HepG2 (cell line): Measurements from ENCODE around the gene COL9A3. TPM values are rescaled to one million over a fixed set of nuclear protein-coding genes. Genes with fewer than 3 reads are reported as not detected.
A peak's percentile ranks its signal among the peaks of the same experiment; 100 is the strongest.

Experiments
- AGO2 ChIP-seq: fragments of 200-400 bp; formaldehyde crosslinking; optimal IDR thresholded peaks from 2 replicates; pipeline ENCODE3; 2017; ENCODE audit warnings: mild to moderate bottlenecking, low read depth, low read length, moderate library complexity
- HIC2 ChIP-seq: sonication (generic); formaldehyde crosslinking; IDR thresholded peaks from 2 replicates; pipeline ENCODE4 v1.9.0; 2022; ENCODE audit warnings: low read depth, missing genetic modification reagents
- HNRNPL ChIP-seq: fragments of 200-400 bp; formaldehyde crosslinking; IDR thresholded peaks from 2 replicates; pipeline ENCODE4 v1.6.1; 2017; ENCODE audit warnings: mild to moderate bottlenecking, low read depth, low read length
- HOXA5 ChIP-seq: sonication (generic); formaldehyde crosslinking; IDR thresholded peaks from 2 replicates; pipeline ENCODE4 v1.4.0; 2020; ENCODE audit warnings: missing genetic modification reagents
- IRF9 ChIP-seq: sonication (generic); formaldehyde crosslinking; IDR thresholded peaks from 2 replicates; pipeline ENCODE4 v1.8.0; 2022; ENCODE audit warnings: missing genetic modification reagents, mild to moderate bottlenecking, borderline replicate concordance
- IRX3 ChIP-seq: sonication (generic); formaldehyde crosslinking; IDR thresholded peaks from 2 replicates; pipeline ENCODE4 v1.8.1; 2023; ENCODE audit warnings: mild to moderate bottlenecking, low read depth, missing genetic modification reagents, borderline replicate concordance
- ISX ChIP-seq: sonication (generic); formaldehyde crosslinking; conservative IDR thresholded peaks from 2 replicates; pipeline ENCODE4 v1.5.0; 2020; ENCODE audit warnings: missing genetic modification reagents
- POLR2G ChIP-seq: fragments of 200-400 bp; formaldehyde crosslinking; IDR thresholded peaks from 2 replicates; pipeline ENCODE4 v1.6.1; 2018; ENCODE audit warnings: mild to moderate bottlenecking, low read depth, low read length, moderate library complexity
- PREB ChIP-seq: sonication (generic); formaldehyde crosslinking; IDR thresholded peaks from 2 replicates; pipeline ENCODE4 v1.4.0; 2020; ENCODE audit warnings: missing genetic modification reagents
- RARG ChIP-seq: sonication (generic); formaldehyde crosslinking; IDR thresholded peaks from 2 replicates; pipeline ENCODE4 v1.4.0; 2020; ENCODE audit warnings: low read depth, mild to moderate bottlenecking, missing genetic modification reagents
- TBX2 ChIP-seq: sonication (generic); formaldehyde crosslinking; IDR thresholded peaks from 2 replicates; pipeline ENCODE4 v1.5.0; 2020; ENCODE audit warnings: missing genetic modification reagents, mild to moderate bottlenecking, borderline replicate concordance
- YY1 ChIP-seq: IDR thresholded peaks from 2 replicates; pipeline ENCODE4 v1.6.1; 2011; ENCODE audit warnings: low read length, low read depth, moderate library complexity, mild to moderate bottlenecking; ENCODE audit not compliant: insufficient read depth, insufficient replicate concordance
- ZFY ChIP-seq: sonication (generic); formaldehyde crosslinking; IDR thresholded peaks from 2 replicates; pipeline ENCODE4 v1.4.0; 2020; ENCODE audit warnings: missing genetic modification reagents
- ZNF142 ChIP-seq: sonication (generic); formaldehyde crosslinking; IDR thresholded peaks from 2 replicates; pipeline ENCODE4 v1.4.0; 2020; ENCODE audit warnings: missing genetic modification reagents
- ZNF512 ChIP-seq: sonication (generic); formaldehyde crosslinking; IDR thresholded peaks from 2 replicates; pipeline ENCODE4 v1.4.0; 2020; ENCODE audit warnings: mild to moderate bottlenecking, missing genetic modification reagents
- ZNF652 ChIP-seq: IDR thresholded peaks from 2 replicates; pipeline ENCODE4 v1.6.1; 2016; ENCODE audit warnings: low read depth, borderline replicate concordance
- ZSCAN20 ChIP-seq: sonication (generic); formaldehyde crosslinking; IDR thresholded peaks from 2 replicates; pipeline ENCODE4 v1.4.0; 2020; ENCODE audit warnings: missing genetic modification reagents, mild to moderate bottlenecking, borderline replicate concordance
- ZZZ3 ChIP-seq: sonication (generic); formaldehyde crosslinking; IDR thresholded peaks from 2 replicates; pipeline ENCODE4 v1.4.0; 2020; ENCODE audit warnings: missing genetic modification reagents, mild to moderate bottlenecking, borderline replicate concordance
- polyA plus RNA-seq, 8 experiments: library from polyadenylated mRNA; depleted of rRNA in 3 of 8; stranded (reverse) in 7 of 8; unstranded in 1 of 8; fragments of >200 nt; fragmentation: Illumina TruSeq in 4 of 8; extraction: Trizol in 4 of 8; gene quantifications; 2 replicates each; pipeline versions ENCODE4 v1.2.1 to v1.2.3, GENCODE V29; 2011 to 2016; ENCODE audit warnings: low read depth in 4 of 8, missing spikeins in 1 of 8, mixed read lengths in 1 of 8; ENCODE audit not compliant: insufficient read depth in 1 of 8
- total RNA-seq, 5 experiments: library from RNA; depleted of rRNA; stranded (reverse); fragments of >200 nt; fragmentation: Illumina TruSeq; extraction: Trizol; gene quantifications; 2 replicates each; pipeline ENCODE4 v1.2.3, GENCODE V29; 2016; ENCODE audit warnings: low read depth in 1 of 5

COL9A3 gene
- total and polyA plus RNA-seq, 2 of the 13 experiments (the other 11 are each of a cell fraction or from before 2014, with no cell fraction given) = 155 to 204 TPM

GRCh38 chr20:62831361-62831788, 14.5 kb downstream of the COL9A3 start (continued):
- TF ChIP-seq IRF9 (CRISPR knock-in tag) (no peak), ZFY (peak; percentile 8; the same call in 1 of the 2 replicates), ISX (CRISPR knock-in tag) (no peak), AGO2 (peak; percentile 84), ZZZ3 (CRISPR knock-in tag) (no peak), IRX3 (no peak), PREB (CRISPR knock-in tag) (no peak), RARG (no peak), HOXA5 (CRISPR knock-in tag) (no peak), HIC2 (CRISPR knock-in tag) (no peak; the same call in 1 of the 2 replicates), ZNF512 (CRISPR knock-in tag) (no peak), YY1 (no peak), POLR2G (0 out of 2 replicates have a peak, but pooled peaks have one; percentile 41), ZSCAN20 (CRISPR knock-in tag) (no peak), ZNF652 (CRISPR knock-in tag) (no peak), ZNF142 (CRISPR knock-in tag) (no peak), TBX2 (CRISPR knock-in tag) (0 out of 2 replicates have a peak, but pooled peaks have one; percentile 23), HNRNPL (peak; percentile 81; the same call in 1 of the 2 replicates)
